ENCODE data around the gene AHNAK.

Gene AHNAK

GRCh38 chr11:62383822-62384221, 162.8 kb downstream of the AHNAK start:
- DNase-seq (ENCODE audit: low spot score), result no peak
- CTCF ChIA-PET, result no interaction called here
- no peak overlapping the region for H3K27ac ChIP-seq
- POLR2A ChIA-PET (ENCODE audit: low non-redundant PET), result interaction anchor here (0.6 kb wide), 1 partner anchor 162 kb away, joined by 3 read pairs; no protein-coding TSS in a partner anchor
- TF ChIP-seq CTCF (conservative IDR thresholded peaks at IDR 0.05; ENCODE audit: low read depth), result no peak

Measured in RWPE1 (cell line).